ENCODE results near the gene UBN2. TPM values are rescaled to one million over a fixed set of nuclear protein-coding genes. Genes with fewer than 3 reads are reported as not detected.
A peak's percentile ranks its signal among the peaks of the same experiment; 100 is the strongest.

Gene UBN2
- total RNA-seq, 1 donor from 2014 or later = 13.4 TPM

DNA sequence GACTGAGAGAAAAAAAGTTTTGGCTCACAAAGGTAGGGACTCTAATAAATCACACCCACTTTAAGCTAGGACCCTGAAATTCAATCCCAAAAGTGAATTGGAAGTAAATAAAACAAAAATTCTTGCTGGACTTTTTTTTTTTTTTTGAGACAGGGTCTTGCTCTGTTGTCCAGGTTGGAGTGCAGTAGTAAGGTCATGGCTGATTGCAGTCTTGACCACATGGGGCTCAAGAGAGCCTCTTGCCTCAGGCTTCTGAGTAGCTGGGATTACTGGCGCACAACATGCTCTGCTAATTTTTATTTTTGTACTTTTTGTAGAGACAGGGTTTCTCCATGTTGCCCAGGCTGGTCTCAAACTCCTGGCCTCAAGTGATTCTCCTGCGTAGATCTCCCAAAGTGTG, 123.7 kb downstream of the UBN2 start:
- no peak for DNase-seq (ENCODE audit: low read depth)

DNA sequence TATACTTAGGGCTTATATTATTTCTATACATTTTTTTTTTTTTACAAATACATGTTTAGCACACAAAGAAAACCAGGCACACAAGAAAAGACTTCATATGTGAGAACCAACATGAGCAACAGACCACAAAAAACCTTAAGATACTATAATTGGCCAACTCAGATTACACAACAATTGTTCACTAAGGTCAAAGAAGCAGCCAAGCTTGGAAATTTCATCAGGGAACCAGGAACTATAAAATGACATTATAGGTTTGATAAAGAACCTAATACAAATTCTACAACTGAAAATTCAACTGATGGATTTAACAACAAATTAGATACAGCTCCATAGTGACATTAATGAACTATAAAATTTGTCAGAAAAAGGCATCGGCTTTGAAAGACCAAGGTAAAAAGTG, 124.3 kb downstream of the UBN2 start:
- DNase-seq (ENCODE audit: low read depth) = peak; percentile 78

Other genes with a start within 250 kb of the UBN2 start
- gene KIAA1549, start 249.8 kb upstream of the UBN2 start, total RNA-seq = 1.0 and 10.1 TPM in 2 replicates
- gene ZC3HAV1L, start 195.2 kb upstream of the UBN2 start, total RNA-seq = 13.5 and 34.9 TPM in 2 replicates
- 38.7 and 68.5 TPM in 2 replicates for gene ZC3HAV1, start 121.5 kb upstream of the UBN2 start, total RNA-seq
- 2.2 and 8.7 TPM in 2 replicates for gene FMC1, start 110.1 kb downstream of the UBN2 start, total RNA-seq
- gene LUC7L2, start 128.7 kb downstream of the UBN2 start, total RNA-seq = 31.4 and 81.0 TPM in 2 replicates

Measured in renal cortical epithelial cell (primary cell).